Stimulated activated CD4-positive, alpha-beta T cell treated with anti-CD3 and anti-CD28 coated beads, Interleukin-1b, Interleukin-23, amount 100 ng/mL, for 1 hour (primary cell): ENCODE measurements around the gene MRPL53.
"Not testable (repeated sequence)": the region's sequence is repeated elsewhere in the genome, so short reads cannot be mapped to it uniquely, and the experiment has no call there.

Source experiments
- DNase-seq, 2 donors: peaks; one replicate each; pipeline ENCODE4 v3.0.0-alpha.2; 2020; ENCODE audit warnings: low read depth in 2 of 2

Gene MRPL53

GRCh38 chr2:74454654-74455511, 17.6 kb downstream of the MRPL53 start, which contains the start of gene INO80B:
INO80B (plus strand) TSS chr2:74455087; CDS start chr2:74455117, 30 bp downstream.
- DNase-seq, result peak; percentile 93 to 94

DNA sequence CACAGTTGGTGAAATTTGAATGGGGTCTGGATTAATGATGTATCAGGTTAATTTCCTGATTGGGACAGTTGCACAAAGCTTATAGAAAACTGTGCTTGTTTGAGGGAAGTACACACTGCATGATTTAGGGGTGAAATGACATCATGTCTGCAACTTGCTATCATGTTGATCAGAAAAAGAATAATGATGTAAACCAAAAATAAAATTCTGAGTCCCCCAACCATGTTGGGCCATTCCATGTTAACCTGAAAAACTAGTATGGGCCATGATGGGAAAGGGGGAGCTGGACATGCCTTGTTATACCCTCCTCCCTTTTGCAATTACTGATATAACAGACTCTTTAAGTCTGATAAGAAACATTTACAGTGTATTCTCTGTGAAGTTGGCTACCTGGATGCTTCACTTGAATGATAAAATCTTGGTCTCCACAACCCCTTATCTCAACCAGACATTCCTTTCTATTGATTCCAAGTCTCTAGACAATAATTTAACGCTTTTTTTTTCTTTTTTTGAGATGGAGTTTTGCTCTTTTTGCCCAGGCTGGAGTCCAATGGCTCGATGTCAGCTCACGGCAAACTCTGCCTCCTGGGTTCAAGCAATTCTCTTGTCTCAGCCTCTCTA, 21.8 kb downstream of the MRPL53 start:
- DNase-seq, result no peak

DNA sequence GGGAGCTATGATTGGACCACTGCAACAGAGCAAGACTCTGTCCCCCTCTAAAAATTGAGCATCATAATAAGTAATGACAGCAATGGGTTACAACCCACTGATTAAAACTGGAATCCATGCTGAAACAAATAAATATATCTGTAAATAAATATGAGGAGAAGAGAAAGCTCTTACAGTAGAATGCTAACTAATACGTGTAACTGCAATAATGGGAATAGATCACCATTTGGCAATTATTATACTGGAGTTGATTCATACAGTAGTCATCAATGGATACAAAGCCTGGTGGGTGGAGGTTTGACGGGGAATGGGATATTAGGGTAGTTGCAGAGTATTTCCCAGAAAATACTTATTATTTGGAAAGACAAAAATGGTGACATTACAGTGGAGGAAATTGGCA, 23.7 kb downstream of the MRPL53 start:
- DNase-seq, result no peak

- no peak for DNase-seq
Measured at GRCh38 chr2:74447230-74447999, 25.1 kb downstream of the MRPL53 start.

- no peak for DNase-seq
Measured at GRCh38 chr2:74444498-74445318, 27.8 kb downstream of the MRPL53 start.

GRCh38 chr2:74442483-74443297, 29.8 kb downstream of the MRPL53 start:
- DNase-seq, result not testable (repeated sequence)

DNA sequence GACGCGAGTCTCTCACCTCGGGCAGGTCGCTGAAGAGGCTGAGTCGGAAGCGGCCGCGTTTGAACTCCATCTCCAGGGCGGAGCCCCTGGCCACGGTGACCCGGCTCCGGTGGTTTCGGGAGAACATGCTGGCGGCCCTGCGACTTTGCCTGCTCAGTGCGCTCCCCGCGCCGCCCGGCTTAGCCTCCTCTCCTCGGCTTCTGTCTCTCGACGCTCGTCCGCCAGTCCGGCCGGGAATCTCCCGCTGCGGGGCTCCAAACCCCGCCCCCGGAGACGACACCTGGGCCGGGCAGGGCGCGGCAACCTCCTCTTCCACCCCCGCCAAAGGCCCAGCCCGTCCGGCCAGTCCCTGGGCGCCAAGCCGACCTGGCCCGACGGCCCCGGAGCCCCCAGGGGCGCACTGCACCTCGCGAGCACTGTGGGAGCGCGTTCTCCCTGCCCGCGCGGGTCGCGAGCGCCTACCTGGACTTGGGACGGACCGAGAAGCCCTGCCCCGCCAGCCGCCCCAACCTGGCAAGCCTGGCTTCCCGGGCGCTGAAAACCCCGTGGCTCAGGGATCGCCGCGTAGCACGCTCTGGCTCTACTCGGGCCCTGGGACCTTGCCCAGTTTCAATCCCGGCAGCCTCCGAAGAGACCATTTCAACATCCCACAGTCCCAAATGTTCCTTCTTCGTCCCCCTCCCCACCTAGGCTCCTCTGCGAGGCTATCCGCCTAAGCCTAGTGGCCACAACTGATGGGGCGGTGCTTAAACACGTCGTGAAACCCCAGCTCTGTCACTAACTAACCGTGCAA, 30.6 kb downstream of the MRPL53 start, which contains the start of gene RTKN:
Gene RTKN (minus strand): TSS at position 248 of the 793 bp plus-strand sequence. CDS start 121 bp downstream, at position 127.
- DNase-seq, result no peak

DNA sequence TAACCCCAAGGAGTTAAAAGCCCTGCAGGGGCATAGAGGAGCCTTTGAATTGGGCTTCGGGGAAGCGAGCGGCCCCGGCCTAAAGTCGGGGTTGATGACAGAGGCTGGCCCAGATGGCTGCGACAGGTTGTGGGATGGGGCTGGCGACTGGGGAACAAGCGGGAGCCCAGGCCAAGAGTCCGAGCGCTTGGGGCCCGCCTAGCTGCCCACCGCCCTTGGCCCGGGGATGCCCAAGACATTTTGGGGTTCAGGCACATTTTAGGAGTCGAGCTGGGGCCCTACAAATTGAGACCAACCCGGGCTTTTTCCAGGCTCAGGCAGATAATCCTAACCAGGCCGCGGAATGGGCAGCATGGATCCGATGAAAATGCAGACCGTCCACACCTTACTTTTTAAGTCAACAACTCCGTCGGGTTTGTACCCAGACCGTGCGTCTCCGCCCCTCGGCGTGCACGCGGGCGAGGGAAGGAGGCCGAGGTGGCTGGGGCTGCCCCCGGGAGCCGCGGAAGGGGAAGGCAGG, 31.2 kb downstream of the MRPL53 start:
- DNase-seq, result no peak

DNA sequence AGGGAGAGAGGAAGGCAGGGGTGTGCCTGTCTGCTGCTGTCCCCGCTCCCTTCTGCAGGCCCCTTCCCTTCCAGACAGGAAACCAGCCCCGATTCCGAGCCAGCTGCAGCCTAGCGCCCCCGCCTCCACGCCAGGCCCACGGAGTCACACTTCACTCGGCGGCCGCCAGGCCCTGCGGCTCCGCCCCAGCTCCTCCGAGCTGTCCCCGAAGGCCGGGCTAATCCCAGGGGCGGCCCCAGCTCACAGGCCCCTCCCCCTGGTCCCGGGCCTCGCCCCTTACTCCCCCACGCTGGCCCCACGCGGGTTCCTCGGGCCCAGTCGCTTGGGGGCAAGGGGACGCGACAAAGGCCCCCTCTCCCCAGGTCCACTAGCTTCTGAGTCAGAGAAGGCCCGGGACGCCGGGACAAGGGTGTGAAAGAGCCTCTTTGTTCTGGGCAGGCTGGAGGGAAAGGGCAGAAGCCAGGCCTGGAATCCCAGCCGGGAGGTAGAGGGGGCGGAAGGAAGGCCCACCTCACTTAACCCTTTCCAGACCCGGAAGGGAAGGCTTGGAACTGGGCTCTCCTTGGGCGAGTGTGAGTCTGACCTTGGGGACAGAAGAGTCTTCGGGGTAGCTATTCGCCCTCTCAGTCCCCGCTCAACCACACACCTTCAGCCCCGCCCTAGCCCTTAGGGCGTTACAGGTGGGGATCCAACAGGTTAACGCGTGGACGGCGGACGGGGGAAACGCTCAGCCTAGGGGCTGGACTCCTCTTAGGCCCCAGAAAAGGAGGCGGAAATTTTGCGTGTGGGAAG, 31.9 kb downstream of the MRPL53 start:
- DNase-seq, result no peak

- no peak for DNase-seq
Measured at GRCh38 chr2:74439803-74440377, 32.6 kb downstream of the MRPL53 start.

DNA sequence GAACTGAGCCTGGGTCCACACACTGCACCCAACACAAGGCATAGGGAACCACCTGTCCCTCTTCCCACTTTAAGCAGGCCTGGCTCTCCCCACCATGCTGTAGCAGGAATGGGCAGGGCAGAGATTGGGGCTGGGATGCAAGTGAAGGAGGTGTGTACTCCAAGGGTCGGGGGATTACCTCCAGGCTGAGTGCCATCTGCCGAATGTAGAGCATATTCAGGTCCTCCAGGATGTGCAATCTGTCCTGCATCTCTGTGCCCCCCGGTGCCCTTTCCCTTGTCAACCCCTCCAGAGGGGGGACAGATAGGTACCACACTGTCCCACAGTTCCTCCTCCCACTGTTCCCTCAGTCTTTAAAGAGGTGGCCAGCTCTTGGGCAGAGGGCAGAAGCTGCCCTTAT, 33.1 kb downstream of the MRPL53 start:
- DNase-seq, result no peak

DNA sequence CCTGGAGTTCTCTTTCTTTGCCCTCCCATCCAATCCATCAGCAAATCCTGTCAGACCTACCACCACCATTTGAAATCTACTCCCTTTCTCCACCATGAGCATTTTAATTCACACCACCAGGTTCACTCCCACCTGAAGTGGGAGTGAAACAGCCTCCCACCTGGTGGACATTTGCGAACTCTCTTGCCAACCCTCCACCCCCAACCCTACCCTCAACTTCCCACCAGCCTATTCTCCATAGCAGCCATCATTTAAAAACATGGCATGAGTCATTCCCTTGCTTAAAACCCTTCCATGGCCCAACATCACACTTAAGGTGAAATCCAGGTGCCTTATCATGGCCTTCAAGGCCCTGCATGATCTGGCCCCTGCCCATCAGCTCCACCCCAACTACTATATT, 34.2 kb downstream of the MRPL53 start:
- no peak for DNase-seq

GRCh38 chr2:74436848-74437695, 35.4 kb downstream of the MRPL53 start:
- DNase-seq, result no peak

DNA sequence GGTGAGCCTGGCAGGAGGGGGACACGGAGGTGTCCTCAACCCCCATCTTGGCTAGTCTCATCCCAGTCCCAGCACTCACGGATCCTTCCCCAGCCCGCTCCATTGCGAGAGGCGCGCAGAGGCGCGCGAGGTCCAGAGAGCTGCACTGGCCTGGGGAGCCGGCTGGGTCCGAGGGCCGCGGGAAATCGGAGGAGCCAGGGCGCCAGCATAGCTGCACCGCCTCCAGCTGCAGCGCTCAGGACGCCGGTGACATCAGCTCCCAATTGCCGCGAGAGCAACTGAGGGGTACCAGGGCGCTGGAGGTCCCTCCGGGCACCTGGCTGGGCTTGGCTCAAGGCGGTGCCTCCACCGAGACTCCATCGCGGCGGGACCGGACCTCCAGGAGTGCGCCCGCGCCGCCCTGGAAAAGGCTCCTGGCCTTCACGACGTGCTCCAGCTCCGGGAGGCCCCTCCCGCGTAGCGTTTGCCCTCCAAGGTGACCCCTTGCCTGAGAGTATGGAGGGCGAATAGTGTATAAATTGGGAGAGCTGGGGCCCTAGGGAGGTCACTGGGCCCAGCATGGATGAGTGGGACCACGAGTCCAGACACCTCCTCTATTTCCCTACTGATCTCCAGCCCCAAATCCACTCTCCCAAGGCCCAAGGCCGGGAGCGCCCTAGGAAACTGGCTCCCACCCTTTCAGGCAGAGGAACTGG, 36.2 kb downstream of the MRPL53 start:
- no peak for DNase-seq

DNA sequence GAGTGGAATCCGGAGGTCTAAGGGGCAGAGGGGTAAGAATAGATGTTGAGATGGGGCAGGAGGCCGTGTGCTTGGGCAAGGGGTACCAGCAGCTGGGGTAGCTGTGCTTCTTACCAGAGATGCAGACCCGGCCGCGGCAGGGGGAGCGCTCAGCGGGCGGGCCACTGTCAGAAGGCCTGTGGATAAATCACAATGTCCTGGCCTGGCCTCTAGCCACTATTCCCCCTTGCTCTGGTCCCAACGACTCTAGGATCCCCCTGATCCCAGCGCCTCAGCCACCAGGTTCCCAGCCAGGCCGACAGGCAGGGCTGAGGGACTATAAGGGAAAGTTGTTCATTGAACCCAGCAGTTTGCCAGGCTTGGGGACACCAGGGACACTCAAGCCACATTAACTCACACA, 42.0 kb downstream of the MRPL53 start:
- DNase-seq, result no peak
